ENCODE results near the gene MECP2.

DNA sequence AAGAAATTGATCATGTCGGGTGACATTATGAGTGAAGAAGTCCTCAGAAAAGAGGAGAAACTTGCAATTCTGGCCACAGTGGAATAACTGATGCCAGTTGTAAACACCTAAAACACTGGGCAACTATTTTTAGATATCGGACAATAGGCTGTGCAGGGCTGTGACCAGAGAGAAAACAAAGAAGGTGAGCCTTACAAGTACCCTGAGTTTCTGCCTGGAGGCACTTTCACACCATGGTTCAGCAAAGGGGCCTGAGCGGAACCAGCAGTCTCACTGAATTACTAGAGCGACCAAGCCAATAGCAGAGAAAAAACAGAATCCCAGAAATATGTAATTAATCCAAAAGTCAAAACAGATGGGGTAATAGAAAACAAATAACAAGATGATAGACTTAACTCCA is 89.0 kb downstream of the MECP2 start:
- no peak for TF ChIP-seq TOX (CRISPR knock-in tag; IDR thresholded peaks at IDR 0.05; ENCODE audit: borderline replicate concordance)
- TF ChIP-seq, protein P1, sequence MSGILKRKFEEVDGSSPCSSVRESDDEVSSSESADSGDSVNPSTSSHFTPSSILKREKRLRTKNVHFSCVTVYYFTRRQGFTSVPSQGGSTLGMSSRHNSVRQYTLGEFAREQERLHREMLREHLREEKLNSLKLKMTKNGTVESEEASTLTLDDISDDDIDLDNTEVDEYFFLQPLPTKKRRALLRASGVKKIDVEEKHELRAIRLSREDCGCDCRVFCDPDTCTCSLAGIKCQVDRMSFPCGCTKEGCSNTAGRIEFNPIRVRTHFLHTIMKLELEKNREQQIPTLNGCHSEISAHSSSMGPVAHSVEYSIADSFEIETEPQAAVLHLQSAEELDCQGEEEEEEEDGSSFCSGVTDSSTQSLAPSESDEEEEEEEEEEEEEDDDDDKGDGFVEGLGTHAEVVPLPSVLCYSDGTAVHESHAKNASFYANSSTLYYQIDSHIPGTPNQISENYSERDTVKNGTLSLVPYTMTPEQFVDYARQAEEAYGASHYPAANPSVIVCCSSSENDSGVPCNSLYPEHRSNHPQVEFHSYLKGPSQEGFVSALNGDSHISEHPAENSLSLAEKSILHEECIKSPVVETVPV (CRISPR knock-in tag; IDR thresholded peaks at IDR 0.05): no peak
- no peak for TF ChIP-seq ISL1 (CRISPR knock-in tag; IDR thresholded peaks at IDR 0.05)
- TF ChIP-seq TSHZ2 (CRISPR knock-in tag; IDR thresholded peaks at IDR 0.05): no peak
- TF ChIP-seq SNAI2 (CRISPR knock-in tag; IDR thresholded peaks at IDR 0.05): no peak
- no peak for TF ChIP-seq RARB (CRISPR knock-in tag; IDR thresholded peaks at IDR 0.05)

All from SK-N-SH treated with all-trans-retinoic acid at 6 μM for 48 hours (cell line).